H1 (cell line): ENCODE data around the gene SLC26A11. TPM values are rescaled to one million over a fixed set of nuclear protein-coding genes. Genes with fewer than 3 reads are reported as not detected.

Experiments
- CTCF ChIA-PET: fragments of 300-600 bp; sonication (Branson Sonifier 250); formaldehyde crosslinking; loops from one replicate; lab custom pipeline; 2021; ENCODE audit not compliant: partially characterized antibody; lab: Charles Lee
- POLR2A ChIA-PET: fragments of 300-600 bp; sonication (Branson Sonifier 250); formaldehyde crosslinking; loops from one replicate; lab custom pipeline; 2021; ENCODE audit warnings: inconsistent platforms; ENCODE audit not compliant: partially characterized antibody; lab: Charles Lee
- DNase-seq, 2 experiments: peaks; one replicate each; pipeline versions ENCODE4 v3.0.0 to v3.0.0-alpha.2; 2010 to 2022; ENCODE audit warnings: low spot score in 2 of 2, low read depth in 1 of 2, mixed read lengths in 1 of 2
- FAIRE-seq: peaks from 2 replicates; lab custom pipeline; 2011; peaks lifted over from hg19 to GRCh38; lab: Jason Lieb, UNC
- H2AFZ ChIP-seq: 2 replicates; pipeline ENCODE4 v1.8.1; 2012; ENCODE audit warnings: low read length, inconsistent platforms
- H2AK5ac ChIP-seq: 2 replicates; pipeline ENCODE4 v1.6.1; 2013; ENCODE audit warnings: low read depth, low read length
- H2BK120ac ChIP-seq: replicated peaks from 2 replicates; pipeline ENCODE3; 2013; ENCODE audit warnings: low read depth, low read length, inconsistent platforms
- H2BK12ac ChIP-seq: 2 replicates; pipeline ENCODE4 v1.6.1; 2013; ENCODE audit warnings: low read depth, low read length
- H2BK15ac ChIP-seq: 2 replicates; pipeline ENCODE4 v1.6.1; 2013; ENCODE audit warnings: low read length
- H2BK20ac ChIP-seq: 2 replicates; pipeline ENCODE4 v1.6.1; 2013; ENCODE audit warnings: low read length
- H2BK5ac ChIP-seq: 2 replicates; pipeline ENCODE4 v1.6.1; 2013; ENCODE audit warnings: low read depth, low read length
- H3K14ac ChIP-seq: 2 replicates; pipeline ENCODE4 v1.6.1; 2013; ENCODE audit warnings: inconsistent platforms; ENCODE audit not compliant: insufficient read length
- H3K18ac ChIP-seq: 2 replicates; pipeline ENCODE4 v1.6.1; 2013; ENCODE audit warnings: low read length; ENCODE audit errors: extremely low read depth
- H3K23ac ChIP-seq: 2 replicates; pipeline ENCODE4 v1.6.1; 2013; ENCODE audit warnings: inconsistent platforms; ENCODE audit not compliant: insufficient read length
- H3K23me2 ChIP-seq: 2 replicates; pipeline ENCODE4 v1.6.1; 2013; ENCODE audit warnings: low read depth, low read length
- H3K27ac ChIP-seq: 2 replicates; pipeline ENCODE4 v1.6.1; 2011; ENCODE audit warnings: low read depth, low read length, inconsistent platforms
- H3K27me3 ChIP-seq, 4 experiments: replicated peaks in 1 of 4; 1 replicate in 1 of 4; 2 replicates in 3 of 4; pipeline versions ENCODE4 v1.6.1 to v1.8.1; 2011 to 2013; ENCODE audit warnings: low read length in 3 of 4, mild to moderate bottlenecking in 3 of 4, inconsistent platforms in 2 of 4, mixed read lengths in 2 of 4, moderate library complexity in 1 of 4; ENCODE audit not compliant: control insufficient read depth in 3 of 4, insufficient read depth in 3 of 4; ENCODE audit errors: extremely low read depth in 1 of 4
- H3K36me3 ChIP-seq, 4 experiments: 2 replicates each; pipeline versions ENCODE4 v1.6.1 to v1.8.1; 2011 to 2013; ENCODE audit warnings: mild to moderate bottlenecking in 4 of 4, low read length in 3 of 4, moderate library complexity in 2 of 4, control low read depth in 1 of 4, inconsistent platforms in 1 of 4; ENCODE audit not compliant: insufficient read depth in 4 of 4, control insufficient read depth in 2 of 4
- H3K4ac ChIP-seq: replicated peaks from 2 replicates; pipeline ENCODE3; 2013; ENCODE audit warnings: low read length, low read depth, mixed read lengths, inconsistent platforms; ENCODE audit not compliant: insufficient read length
- H3K4me1 ChIP-seq, 4 experiments: replicated peaks in 1 of 4; 1 replicate in 1 of 4; 2 replicates in 3 of 4; pipeline versions ENCODE4 v1.6.1 to v1.8.1; 2011 to 2013; ENCODE audit warnings: low read length in 3 of 4, inconsistent platforms in 2 of 4, mixed read lengths in 1 of 4; ENCODE audit not compliant: insufficient read depth in 4 of 4, control insufficient read depth in 3 of 4
- H3K4me2 ChIP-seq, 2 experiments: 2 replicates each; pipeline versions ENCODE4 v1.6.1 to v1.8.1; 2011 to 2013; ENCODE audit warnings: low read depth in 2 of 2, low read length in 2 of 2, control low read depth in 1 of 2, inconsistent platforms in 1 of 2, mild to moderate bottlenecking in 1 of 2; ENCODE audit not compliant: insufficient read depth in 1 of 2
- H3K4me3 ChIP-seq, 4 experiments: fragments of 200-600, 300-600 bp in 1 of 4; sonication (generic), shearing (Covaris generic), sonication (Bioruptor Twin) in 1 of 4; 2 replicates each; pipeline versions ENCODE4 v1.5.1 to v1.8.1; 2011 to 2016; ENCODE audit warnings: low read length in 4 of 4, low read depth in 3 of 4, control low read depth in 2 of 4, inconsistent platforms in 2 of 4, mild to moderate bottlenecking in 2 of 4, mixed read lengths in 1 of 4, moderate library complexity in 1 of 4; ENCODE audit not compliant: insufficient read depth in 2 of 4; ENCODE audit errors: extremely low read depth in 1 of 4
- H3K56ac ChIP-seq: replicated peaks from 2 replicates; pipeline ENCODE3; 2013; ENCODE audit warnings: low read depth, mild to moderate bottlenecking, mixed read lengths, low read length, inconsistent platforms; ENCODE audit not compliant: insufficient read length
- H3K79me1 ChIP-seq: 2 replicates; pipeline ENCODE4 v1.6.1; 2013; ENCODE audit warnings: low read depth, low read length, control low read depth
- H3K79me2 ChIP-seq, 2 experiments: 2 replicates each; pipeline versions ENCODE4 v1.6.1 to v1.8.1; 2012 to 2013; ENCODE audit warnings: low read length in 2 of 2, mild to moderate bottlenecking in 2 of 2, inconsistent platforms in 1 of 2; ENCODE audit not compliant: insufficient read depth in 2 of 2, control insufficient read depth in 1 of 2
- H3K9ac ChIP-seq, 4 experiments: replicated peaks in 1 of 4; 1 replicate in 1 of 4; 2 replicates in 3 of 4; pipeline versions ENCODE4 v1.6.1 to v1.8.1; 2011 to 2013; ENCODE audit warnings: low read depth in 3 of 4, low read length in 3 of 4, control low read depth in 2 of 4, mild to moderate bottlenecking in 2 of 4, moderate library complexity in 2 of 4, inconsistent platforms in 1 of 4; ENCODE audit errors: extremely low read depth in 1 of 4
- H3K9me3 ChIP-seq, 2 experiments: 2 replicates each; pipeline versions ENCODE4 v1.6.1 to v1.8.1; 2012 to 2013; ENCODE audit warnings: mild to moderate bottlenecking in 2 of 2, moderate library complexity in 2 of 2, control low read depth in 1 of 2, inconsistent platforms in 1 of 2, low read depth in 1 of 2, low read length in 1 of 2, mixed read lengths in 1 of 2; ENCODE audit not compliant: insufficient read depth in 2 of 2
- H4K20me1 ChIP-seq, 2 experiments: replicated peaks in 1 of 2; 2 replicates each; pipeline versions ENCODE3 to v1.8.1; 2011 to 2013; ENCODE audit warnings: inconsistent platforms in 2 of 2, low read length in 2 of 2, mild to moderate bottlenecking in 1 of 2; ENCODE audit not compliant: insufficient read depth in 2 of 2, control insufficient read depth in 1 of 2
- H4K5ac ChIP-seq: 2 replicates; pipeline ENCODE4 v1.6.1; 2013; ENCODE audit warnings: low read length, low read depth, mixed read lengths, inconsistent platforms; ENCODE audit not compliant: insufficient read length
- H4K8ac ChIP-seq: 2 replicates; pipeline ENCODE4 v1.8.0; 2013; ENCODE audit warnings: mild to moderate bottlenecking, moderate library complexity, low read length, inconsistent platforms; ENCODE audit not compliant: insufficient read depth; ENCODE audit errors: extremely low read depth
- H4K91ac ChIP-seq: replicated peaks from 2 replicates; pipeline ENCODE3; 2013; ENCODE audit warnings: low read length, mixed read lengths, inconsistent platforms; ENCODE audit not compliant: insufficient read length
- BRCA1 ChIP-seq: IDR thresholded peaks from 2 replicates; pipeline ENCODE4 v1.6.1; 2012; ENCODE audit warnings: low read depth, low read length, improper control_type of control experiment
- CEBPB ChIP-seq: IDR thresholded peaks from 2 replicates; pipeline ENCODE4 v1.6.1; 2012; ENCODE audit warnings: low read depth, low read length
- HDAC2 ChIP-seq, 2 experiments: fragments of 300-600 bp in 1 of 2; sonication (generic) in 1 of 2; IDR thresholded peaks; 2 replicates each; pipeline ENCODE4 v1.6.1; 2011 to 2012; ENCODE audit warnings: low read depth in 2 of 2, low read length in 2 of 2, mild to moderate bottlenecking in 2 of 2, moderate library complexity in 2 of 2, borderline replicate concordance in 1 of 2, inconsistent platforms in 1 of 2
- POU5F1 ChIP-seq: IDR thresholded peaks from 2 replicates; pipeline ENCODE4 v1.6.1; 2011; ENCODE audit warnings: low read depth, mild to moderate bottlenecking, low read length, moderate library complexity
- RFX5 ChIP-seq: IDR thresholded peaks from 2 replicates; pipeline ENCODE4 v1.6.1; 2011; ENCODE audit warnings: low read depth, low read length, improper control_type of control experiment, borderline replicate concordance
- WGBS, 2 experiments: shearing (Covaris generic) in 1 of 2; methylation state at CpG; one replicate each; pipeline versions ENCODE4 v1.1.6 to v1.1.7; 2013 to 2015; ENCODE audit warnings: low lambda C conversion rate in 2 of 2, mixed read lengths in 2 of 2, inconsistent platforms in 1 of 2, low coverage in 1 of 2, missing lambda C conversion rate in 1 of 2; ENCODE audit not compliant: insufficient replicate concordance in 2 of 2, insufficient coverage in 1 of 2, insufficient read length in 1 of 2; ENCODE audit errors: extremely low coverage in 1 of 2, missing lambda C conversion rate in 1 of 2; 5-methylcytosine and 5-hydroxymethylcytosine counted together
- polyA plus RNA-seq, 7 experiments: library from polyadenylated mRNA; depleted of rRNA in 3 of 7; stranded (reverse) in 5 of 7; unstranded in 2 of 7; fragments of >200 nt in 5 of 7; fragments of 200-250 nt in 2 of 7; gene quantifications; 1 replicate in 5 of 7; 2 replicates in 1 of 7; 4 replicates in 1 of 7; pipeline versions ENCODE4 v1.2.1 to v1.2.3, GENCODE V29; 2011 to 2013; ENCODE audit warnings: missing spikeins in 2 of 7, mixed read lengths in 2 of 7
- total RNA-seq: library from RNA; stranded (reverse); fragmentation: NEBNext Ultra II Directional; extraction: Animal tissue kit (Norgen Biotek cat#: 25700); gene quantifications from 2 replicates; pipeline ENCODE4 v1.2.1, GENCODE V29; 2021

Gene SLC26A11
- total and polyA plus RNA-seq, 2 of the 8 experiments (the other 6 are each of a cell fraction or from before 2014, with no cell fraction given) = 15.5 to 25.9 TPM

- no peak overlapping the region for H3K14ac ChIP-seq
- H4K8ac ChIP-seq = no peak overlapping the region
- H3K23me2 ChIP-seq = peaks cover 8% of the 10 kb centered on the region; the same call in 1 of the 2 replicates
- ChIA-PET CTCF (interaction anchor here (1.2 to 3.6 kb wide), 7 partner anchors 9 to 193 kb away, joined by 3 to 23 read pairs (median 5); no protein-coding TSS in a partner anchor), POLR2A (interaction anchor here (1.2 to 3.3 kb wide), 3 partner anchors 10 to 23 kb away, joined by 3 to 13 read pairs (median 3); no protein-coding TSS in a partner anchor)
- DNase-seq = no peak
- H3K27ac ChIP-seq = no peak overlapping the region
- no peaks in the 10 kb centered on the region for H3K9me3 ChIP-seq
- no peak overlapping the region for H3K18ac ChIP-seq
- H3K9ac ChIP-seq = no peak overlapping the region
- no peak overlapping the region for H3K4ac ChIP-seq
- no peak overlapping the region for H2BK12ac ChIP-seq
- H2BK120ac ChIP-seq = no peak overlapping the region
- no peak overlapping the region for H4K91ac ChIP-seq
- H3K23ac ChIP-seq = no peak overlapping the region
- H3K4me1 ChIP-seq = peaks cover 0 to 3% (median under 1%) of the 10 kb centered on the region in 4 experiments; a peak in 2 of 7 replicates
- no peak overlapping the region for H2AK5ac ChIP-seq
- H2AFZ ChIP-seq = no peak overlapping the region
- no peak overlapping the region for H4K5ac ChIP-seq
- H2BK20ac ChIP-seq = no peak overlapping the region
- no peaks in the 10 kb centered on the region for H3K79me2 ChIP-seq
- no peak overlapping the region for H3K56ac ChIP-seq
- no peaks in the 10 kb centered on the region for H3K27me3 ChIP-seq
- no peak overlapping the region for H3K4me2 ChIP-seq
- H3K4me3 ChIP-seq = no peak overlapping the region
- peak; percentile 64; the same call in 1 of the 2 replicates for TF ChIP-seq CEBPB
- no peak for TF ChIP-seq HDAC2 (IDR thresholded peaks at IDR 0.05; ENCODE audit: borderline replicate concordance in 1 of 2, low read depth in 2 of 2, low read length in 2 of 2)
- TF ChIP-seq RFX5 = no peak
- TF ChIP-seq BRCA1 = no peak
- no peak for TF ChIP-seq POU5F1
- H3K36me3 ChIP-seq = peaks cover 3 to 17% (median 8%) of the 10 kb centered on the region in 4 experiments; a peak in 7 of 8 replicates
- no peak overlapping the region for H2BK15ac ChIP-seq
- peaks cover 0 to 15% of the 10 kb centered on the region in 2 experiments for H4K20me1 ChIP-seq
- 90% methylated on average over 15 of the region's 19 CpGs; no CpG with 5 or more reads in 1 of the 2 experiments for WGBS, 2 experiments
- 0 out of 2 replicates have a peak, but pooled peaks cover 3% of the 10 kb centered on the region for H3K79me1 ChIP-seq
- FAIRE-seq = no peak
- H2BK5ac ChIP-seq = no peak overlapping the region
These were observed 65.2 kb downstream of the SLC26A11 start for GRCh38 chr17:80285237-80285920.
